GM12873 (cell line): ENCODE data around the gene LGR5.

ENCODE experiments used
- TF ChIP-seq, protein P1 (sequence below): IDR thresholded peaks from 2 replicates; pipeline ENCODE4 v1.5.1; 2012; ENCODE audit warnings: low read depth, mild to moderate bottlenecking, moderate library complexity, low read length, control low read depth; ENCODE audit not compliant: insufficient read depth; ENCODE audit errors: missing control alignments

Gene LGR5

DNA sequence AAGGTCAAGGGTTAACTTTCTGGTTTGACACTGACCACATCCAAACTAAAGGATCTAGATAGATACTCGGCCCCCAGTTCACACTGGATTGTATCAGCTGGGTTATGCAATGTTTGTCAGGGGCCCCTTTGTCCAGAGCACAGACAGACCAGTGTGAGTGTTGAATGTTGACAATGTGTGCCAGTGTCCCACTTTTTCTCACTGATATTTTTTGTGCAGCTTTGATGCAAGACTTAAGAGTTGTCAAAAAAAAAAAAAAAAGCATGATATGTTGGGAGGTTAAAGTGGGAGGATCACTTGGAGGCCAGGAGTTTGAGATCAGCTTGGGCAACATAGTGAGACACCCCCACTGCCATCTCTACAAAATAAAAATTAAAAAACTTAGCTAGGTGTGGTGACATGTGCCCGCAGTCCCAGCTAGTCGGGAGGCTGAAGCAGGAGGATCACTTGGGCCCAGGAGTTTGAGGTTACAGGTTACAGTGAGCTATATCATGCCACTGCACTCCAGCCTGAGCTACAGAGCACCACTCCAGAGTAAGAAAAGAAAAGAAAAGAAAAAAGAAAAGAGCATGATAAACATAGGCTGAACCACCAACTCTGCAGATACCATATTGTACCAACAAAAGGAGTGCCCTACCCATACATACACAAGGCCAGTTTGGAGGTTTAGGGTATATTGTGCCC, 97.5 kb downstream of the LGR5 start:
- TF ChIP-seq, protein P1, sequence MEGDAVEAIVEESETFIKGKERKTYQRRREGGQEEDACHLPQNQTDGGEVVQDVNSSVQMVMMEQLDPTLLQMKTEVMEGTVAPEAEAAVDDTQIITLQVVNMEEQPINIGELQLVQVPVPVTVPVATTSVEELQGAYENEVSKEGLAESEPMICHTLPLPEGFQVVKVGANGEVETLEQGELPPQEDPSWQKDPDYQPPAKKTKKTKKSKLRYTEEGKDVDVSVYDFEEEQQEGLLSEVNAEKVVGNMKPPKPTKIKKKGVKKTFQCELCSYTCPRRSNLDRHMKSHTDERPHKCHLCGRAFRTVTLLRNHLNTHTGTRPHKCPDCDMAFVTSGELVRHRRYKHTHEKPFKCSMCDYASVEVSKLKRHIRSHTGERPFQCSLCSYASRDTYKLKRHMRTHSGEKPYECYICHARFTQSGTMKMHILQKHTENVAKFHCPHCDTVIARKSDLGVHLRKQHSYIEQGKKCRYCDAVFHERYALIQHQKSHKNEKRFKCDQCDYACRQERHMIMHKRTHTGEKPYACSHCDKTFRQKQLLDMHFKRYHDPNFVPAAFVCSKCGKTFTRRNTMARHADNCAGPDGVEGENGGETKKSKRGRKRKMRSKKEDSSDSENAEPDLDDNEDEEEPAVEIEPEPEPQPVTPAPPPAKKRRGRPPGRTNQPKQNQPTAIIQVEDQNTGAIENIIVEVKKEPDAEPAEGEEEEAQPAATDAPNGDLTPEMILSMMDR: no peak

DNA sequence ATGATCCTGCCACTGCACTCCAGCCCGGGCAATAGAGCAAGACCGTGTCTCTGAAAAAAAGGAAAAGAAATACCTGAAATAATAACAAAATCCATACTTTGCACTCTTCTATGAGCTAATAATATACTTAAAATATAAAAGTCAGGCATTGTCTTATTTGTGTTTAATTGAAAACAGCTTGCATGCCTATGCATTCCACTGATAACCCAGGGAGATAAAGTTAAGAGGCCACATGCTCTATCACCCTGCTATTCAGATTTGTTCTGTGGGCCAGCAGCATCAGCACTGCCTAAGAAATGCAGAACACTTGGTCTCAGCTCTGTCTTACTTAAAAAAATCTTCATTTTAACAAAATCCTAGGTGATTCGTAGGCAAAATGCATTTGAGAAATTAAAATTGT, 99.2 kb downstream of the LGR5 start:
- TF ChIP-seq, protein P1: no peak

DNA sequence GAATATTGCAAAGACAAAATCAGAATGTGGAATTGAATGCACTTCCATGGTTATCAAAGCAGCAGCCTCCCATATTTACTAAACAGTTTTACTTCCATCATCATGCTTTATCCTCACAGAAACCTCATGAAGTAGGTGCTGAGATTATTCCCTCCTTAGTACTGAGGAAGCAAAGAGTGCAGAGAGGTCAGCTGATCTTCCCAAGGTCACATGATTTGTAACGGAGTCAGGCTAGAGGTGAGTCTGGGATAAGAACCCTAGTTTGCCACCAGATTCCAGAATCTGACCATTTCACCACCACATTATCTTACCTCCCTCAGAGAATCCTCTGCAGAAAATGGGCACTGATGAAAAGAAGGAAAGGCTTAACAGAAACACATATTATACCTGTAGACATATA, 102.0 kb downstream of the LGR5 start:
- TF ChIP-seq, protein P1: no peak

DNA sequence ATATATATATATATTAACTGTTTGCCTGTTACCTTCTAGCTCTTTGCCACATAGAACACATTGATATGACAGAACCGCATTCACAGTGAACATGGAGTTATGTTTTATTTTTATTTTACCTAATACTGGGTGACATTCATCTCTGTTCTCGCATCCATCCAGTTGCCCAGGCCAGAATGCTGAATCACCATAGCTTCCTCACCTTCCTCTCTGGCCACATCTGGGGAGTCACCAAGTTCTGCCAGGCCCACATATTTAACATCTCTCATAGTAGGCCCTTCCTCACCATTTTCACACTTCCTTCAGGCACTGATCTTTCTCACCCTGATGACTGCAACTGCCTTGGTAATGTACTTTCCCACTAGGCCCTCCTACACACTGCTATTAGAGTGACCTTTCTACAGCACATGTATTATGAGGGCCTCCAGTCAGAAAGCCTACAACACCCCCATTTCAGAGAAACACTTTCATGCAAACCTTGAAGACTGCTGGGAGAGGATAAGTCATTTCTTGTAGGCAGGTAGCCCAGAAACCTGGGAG, 106.8 kb downstream of the LGR5 start:
- TF ChIP-seq, protein P1: no peak

DNA sequence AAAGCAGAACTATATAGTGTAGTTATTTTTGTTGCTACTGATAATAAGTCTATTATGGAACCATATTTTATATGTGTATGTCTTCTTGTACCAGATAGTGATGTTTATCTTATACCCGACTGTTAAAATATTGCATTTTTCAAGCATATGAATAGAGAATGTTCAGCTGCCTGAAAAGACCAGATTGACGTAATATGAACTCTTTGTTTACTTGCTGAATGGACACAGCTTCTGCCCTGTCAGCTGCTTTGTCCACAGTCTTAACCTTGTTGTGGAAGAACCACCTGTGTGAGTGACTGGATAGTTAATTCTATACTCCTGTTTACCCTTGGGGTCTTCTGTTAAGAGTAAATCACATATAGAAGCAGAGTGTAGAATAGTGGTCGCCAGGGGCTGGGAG, 109.3 kb downstream of the LGR5 start:
- TF ChIP-seq, protein P1: no peak

DNA sequence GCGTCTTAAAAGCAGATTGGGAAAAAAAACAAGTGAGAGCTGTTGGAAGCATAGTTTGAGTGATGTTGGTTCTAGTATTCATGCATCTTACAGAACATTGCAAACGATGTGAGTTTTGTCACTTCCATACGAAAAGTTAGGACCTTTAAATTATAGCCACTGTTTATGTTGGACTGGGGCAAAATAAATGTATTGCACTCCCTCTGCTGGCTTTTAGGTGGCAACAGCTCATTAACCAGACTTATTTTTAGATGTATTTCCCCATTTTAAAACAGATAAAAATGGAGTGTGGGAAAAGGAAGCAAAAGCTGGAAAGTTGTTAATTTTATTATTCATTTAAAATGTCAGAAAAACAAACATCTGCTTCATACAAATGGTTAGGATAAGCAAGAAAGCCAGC, 111.9 kb downstream of the LGR5 start:
- TF ChIP-seq, protein P1: no peak

DNA sequence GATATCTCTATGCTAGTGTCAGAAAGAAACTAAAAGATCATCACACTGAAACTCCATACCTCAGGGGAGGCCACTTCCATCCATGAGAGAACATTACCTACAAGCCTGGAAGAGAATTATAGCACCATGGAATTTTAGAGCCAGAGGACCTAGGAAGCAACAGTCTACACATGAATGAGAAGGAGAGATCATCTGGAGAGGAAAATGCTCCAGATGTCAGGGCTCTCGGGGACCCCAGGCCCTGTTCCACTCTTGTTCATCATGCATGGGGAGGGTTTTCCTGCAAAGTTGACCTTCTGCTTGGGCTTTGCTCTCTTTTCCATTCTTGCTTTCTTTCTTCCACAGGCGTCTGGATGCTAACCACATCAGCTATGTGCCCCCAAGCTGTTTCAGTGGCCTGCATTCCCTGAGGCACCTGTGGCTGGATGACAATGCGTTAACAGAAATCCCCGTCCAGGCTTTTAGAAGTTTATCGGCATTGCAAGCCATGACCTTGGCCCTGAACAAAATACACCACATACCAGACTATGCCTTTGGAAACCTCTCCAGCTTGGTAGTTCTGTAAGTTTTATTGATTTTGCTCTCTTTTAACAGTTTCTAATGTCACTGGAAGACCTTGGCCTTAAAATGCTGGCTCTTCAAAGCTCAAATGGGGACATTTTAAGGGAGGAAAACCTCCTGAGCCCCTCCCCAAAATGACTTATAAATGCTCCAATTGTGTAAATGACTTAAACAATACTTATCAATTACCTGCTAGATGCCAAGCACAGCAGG, 113.3 kb downstream of the LGR5 start:
- TF ChIP-seq, protein P1: no peak
